Fibroblast of villous mesenchyme (primary cell): ENCODE data around the gene KDM5A. TPM values are rescaled to one million over a fixed set of nuclear protein-coding genes. Genes with fewer than 3 reads are reported as not detected.

Source experiments
- DNase-seq: peaks from one replicate; pipeline ENCODE4 v3.0.0-alpha.2; 2010; ENCODE audit warnings: low read depth
- H3K4me3 ChIP-seq: 2 replicates; pipeline ENCODE4 v1.5.1; 2011; ENCODE audit warnings: low read depth, mild to moderate bottlenecking, low read length
- CTCF ChIP-seq: IDR thresholded peaks from 2 replicates; pipeline ENCODE4 v1.5.1; 2012; ENCODE audit warnings: low read depth, mild to moderate bottlenecking, low read length; ENCODE audit not compliant: insufficient read depth
- total RNA-seq: library from RNA; depleted of rRNA; stranded (reverse); fragments of >200 nt; gene quantifications from 2 replicates; pipeline ENCODE4 v1.2.3, GENCODE V29; 2012

The KDM5A gene
- total RNA-seq, 1 donor: 77.3 TPM

GRCh38 chr12:332581-333205 is 56.4 kb downstream of the KDM5A start:
- peak; percentile 42 for DNase-seq
- no peak for TF ChIP-seq CTCF
- H3K4me3 ChIP-seq: no peak overlapping the region

GRCh38 chr12:331287-331686 is 57.8 kb downstream of the KDM5A start:
- TF ChIP-seq CTCF: no peak
- no peak for DNase-seq
- no peak overlapping the region for H3K4me3 ChIP-seq

GRCh38 chr12:325906-326305 is 63.2 kb downstream of the KDM5A start:
- H3K4me3 ChIP-seq: no peak overlapping the region
- no peak for TF ChIP-seq CTCF
- DNase-seq: no peak

GRCh38 chr12:323507-323906 is 65.6 kb downstream of the KDM5A start:
- H3K4me3 ChIP-seq: no peak overlapping the region
- DNase-seq: no peak
- TF ChIP-seq CTCF: no peak

GRCh38 chr12:321606-322326 is 67.4 kb downstream of the KDM5A start:
- peak; percentile 4 for DNase-seq
- no peak overlapping the region for H3K4me3 ChIP-seq
- TF ChIP-seq CTCF: no peak

GRCh38 chr12:318759-319515 is 70.2 kb downstream of the KDM5A start:
- DNase-seq: no peak
- H3K4me3 ChIP-seq: no peak overlapping the region
- no peak for TF ChIP-seq CTCF
